Body of pancreas (tissue), 4 donors: ENCODE results near the gene UTY.

ENCODE experiments used
- POLR2A ChIP-seq, 3 donors: fragments of 450-650 bp; IDR thresholded peaks; one replicate each; pipeline ENCODE4 v1.6.1; 2016; ENCODE audit warnings: antibody characterized with exemption in 3 of 3, mild to moderate bottlenecking in 2 of 3
- TF ChIP-seq, protein P1 (sequence below), 7 experiments: fragments of 450-650 bp in 4 of 7; fragments of 200-600 bp in 3 of 7; sonication (generic) in 3 of 7; IDR thresholded peaks; one replicate each; pipeline ENCODE4 v1.5.1; 2016 to 2019; ENCODE audit warnings: antibody characterized with exemption in 7 of 7

DNA sequence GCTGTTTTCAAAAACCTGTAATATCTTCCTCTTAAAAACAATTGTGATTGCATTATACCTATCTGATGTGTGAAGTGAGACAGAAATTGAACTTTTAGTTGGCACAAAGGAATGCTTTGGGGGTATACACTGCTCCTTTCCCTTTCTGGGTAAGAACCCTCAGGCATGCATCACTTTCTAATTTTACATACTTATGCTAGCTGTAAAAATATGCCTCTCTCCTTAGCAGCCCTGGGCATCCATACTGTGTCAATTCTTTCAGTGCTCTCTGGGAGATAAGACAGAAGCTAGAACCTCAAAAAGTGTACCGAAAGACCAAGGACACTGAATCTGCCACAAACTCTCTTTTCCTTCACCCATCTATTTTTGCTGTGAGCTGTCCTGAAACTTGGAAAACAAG is 246.7 kb downstream of the UTY start:
- TF ChIP-seq, protein P1, sequence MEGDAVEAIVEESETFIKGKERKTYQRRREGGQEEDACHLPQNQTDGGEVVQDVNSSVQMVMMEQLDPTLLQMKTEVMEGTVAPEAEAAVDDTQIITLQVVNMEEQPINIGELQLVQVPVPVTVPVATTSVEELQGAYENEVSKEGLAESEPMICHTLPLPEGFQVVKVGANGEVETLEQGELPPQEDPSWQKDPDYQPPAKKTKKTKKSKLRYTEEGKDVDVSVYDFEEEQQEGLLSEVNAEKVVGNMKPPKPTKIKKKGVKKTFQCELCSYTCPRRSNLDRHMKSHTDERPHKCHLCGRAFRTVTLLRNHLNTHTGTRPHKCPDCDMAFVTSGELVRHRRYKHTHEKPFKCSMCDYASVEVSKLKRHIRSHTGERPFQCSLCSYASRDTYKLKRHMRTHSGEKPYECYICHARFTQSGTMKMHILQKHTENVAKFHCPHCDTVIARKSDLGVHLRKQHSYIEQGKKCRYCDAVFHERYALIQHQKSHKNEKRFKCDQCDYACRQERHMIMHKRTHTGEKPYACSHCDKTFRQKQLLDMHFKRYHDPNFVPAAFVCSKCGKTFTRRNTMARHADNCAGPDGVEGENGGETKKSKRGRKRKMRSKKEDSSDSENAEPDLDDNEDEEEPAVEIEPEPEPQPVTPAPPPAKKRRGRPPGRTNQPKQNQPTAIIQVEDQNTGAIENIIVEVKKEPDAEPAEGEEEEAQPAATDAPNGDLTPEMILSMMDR (IDR thresholded peaks at IDR 0.05): no peak
- no peak for TF ChIP-seq POLR2A (IDR thresholded peaks at IDR 0.05)
